Measurements from ENCODE around the gene PAM16. TPM values are rescaled to one million over a fixed set of nuclear protein-coding genes. Genes with fewer than 3 reads are reported as not detected.
A peak's percentile ranks its signal among the peaks of the same experiment; 100 is the strongest.

Gene PAM16
- total RNA-seq, 1 experiment from 2014 or later, result 80.4 TPM

GRCh38 chr16:4306470-4307214 is 44.5 kb downstream of the PAM16 start:
- Histone ChIP-seq H3K4me2 (ENCODE audit: insufficient read depth, insufficient read length, low read length) (peak overlapping the region; percentile 80), H3K9ac (ENCODE audit: extremely low read depth, insufficient read length, low read length) (peak overlapping the region; percentile 66), H3T11ph (ENCODE audit: low read length) (no peak overlapping the region), H3K4ac (ENCODE audit: low read depth, low read length) (no peak overlapping the region), H2BK20ac (ENCODE audit: low read depth, low read length, poor library complexity, severe bottlenecking) (no peak overlapping the region), H4K20me1 (ENCODE audit: control insufficient read depth, insufficient read depth, insufficient read length) (no peaks in the 10 kb centered on the region), H2BK15ac (ENCODE audit: low read depth, low read length) (no peak overlapping the region), H3K56ac (ENCODE audit: insufficient read length, low read depth, low read length) (no peak overlapping the region), H3K4me1 (ENCODE audit: insufficient read depth, low read length) (peaks cover 3% of the 10 kb centered on the region; the same call in 1 of the 2 replicates), H3K23me2 (ENCODE audit: insufficient read length, low read depth, low read length, poor library complexity, severe bottlenecking) (no peaks in the 10 kb centered on the region), H4K5ac (ENCODE audit: insufficient read length, low read depth, low read length) (no peak overlapping the region), H2BK5ac (ENCODE audit: insufficient read length, low read length) (no peak overlapping the region), H3K18ac (ENCODE audit: insufficient read length, low read depth, low read length) (peak overlapping the region; percentile 51), H4K8ac (replicated peaks; ENCODE audit: insufficient read length, low read depth, low read length) (no peak overlapping the region), H3K23ac (ENCODE audit: insufficient read length, low read depth, low read length) (no peak overlapping the region), H3K27ac (ENCODE audit: insufficient read length, low read depth, low read length) (no peak overlapping the region), H4K91ac (ENCODE audit: insufficient read length, low read depth, low read length) (no peak overlapping the region), H2AFZ (ENCODE audit: low read length) (no peak overlapping the region), H3K14ac (ENCODE audit: insufficient read depth, low read length) (no peak overlapping the region), H3K9me3 (ENCODE audit: control insufficient read depth, low read depth, low read length) (no peaks in the 10 kb centered on the region), H3K27me3 (ENCODE audit: insufficient read depth, low read length) (no peaks in the 10 kb centered on the region), H2BK12ac (ENCODE audit: insufficient read length, low read depth, low read length) (no peak overlapping the region), H3K79me1 (ENCODE audit: insufficient read depth, low read depth, low read length, poor library complexity, severe bottlenecking) (no peaks in the 10 kb centered on the region), H2AK5ac (ENCODE audit: insufficient read length, low read length) (no peak overlapping the region), H2BK120ac (ENCODE audit: low read depth, low read length, poor library complexity, severe bottlenecking) (no peak overlapping the region), H3K79me2 (ENCODE audit: insufficient read depth, low read length) (no peaks in the 10 kb centered on the region; the same call in 1 of the 2 replicates)
- H3K4me1 Mint-ChIP-seq, result peaks cover 33 to 36% of the 10 kb centered on the region in 2 experiments
- H3K27ac Mint-ChIP-seq, result peak overlapping the region; percentile 30 to 93 (median 49)
- no peaks in the 10 kb centered on the region; a peak in 2 of 5 replicates for H3K9me3 Mint-ChIP-seq
- WGBS (ENCODE audit: extremely low coverage, insufficient read length, low lambda C conversion rate), result no CpG with 5 or more reads among the region's 16 CpGs
- peaks cover 0 to 19% (median 15%) of the 10 kb centered on the region in 3 experiments; a peak in 5 of 7 replicates for H3K36me3 Mint-ChIP-seq (ENCODE audit: insufficient read depth in 1 of 3, low read depth in 3 of 3)
- peak overlapping the region; percentile 91 to 94 for H3K4me3 Mint-ChIP-seq
- peaks cover 9% of the 10 kb centered on the region; the same call in 1 of the 2 replicates for H3K27me3 Mint-ChIP-seq (ENCODE audit: low read depth)
- DNase-seq, result peak; percentile 64
- TF ChIP-seq CTCF (conservative IDR thresholded peaks at IDR 0.05), result no peak
